AG04449 (cell line): ENCODE measurements around the gene SLC9A9.
"Not testable (repeated sequence)": the region's sequence is repeated elsewhere in the genome, so short reads cannot be mapped to it uniquely, and the experiment has no call there.

Source experiments
- CTCF ChIA-PET: fragments of 350-600 bp; formaldehyde crosslinking; extraction: SDS; loops from one replicate; lab custom pipeline; 2021; ENCODE audit warnings: antibody characterized with exemption; lab: Yijun Ruan, JAX
- POLR2A ChIA-PET: fragments of 400-600, 350-600 bp; formaldehyde crosslinking; extraction: SDS; loops from one replicate; lab custom pipeline; 2020; ENCODE audit warnings: antibody characterized with exemption, inconsistent platforms; lab: Yijun Ruan, JAX
- DNase-seq: peaks from one replicate; pipeline ENCODE4 v3.0.0-alpha.2; 2010; ENCODE audit warnings: low read depth, low spot score
- H3K4me3 ChIP-seq: 2 replicates; pipeline ENCODE4 v1.5.1; 2011; ENCODE audit warnings: low read depth, mild to moderate bottlenecking, control low read depth, low read length
- CTCF ChIP-seq: IDR thresholded peaks from one replicate; pipeline ENCODE4 v1.5.1; 2011; ENCODE audit warnings: mild to moderate bottlenecking, moderate library complexity, low read length, control low read depth, inconsistent platforms; ENCODE audit not compliant: insufficient read depth; ENCODE audit errors: missing control alignments

SLC9A9 gene

DNA sequence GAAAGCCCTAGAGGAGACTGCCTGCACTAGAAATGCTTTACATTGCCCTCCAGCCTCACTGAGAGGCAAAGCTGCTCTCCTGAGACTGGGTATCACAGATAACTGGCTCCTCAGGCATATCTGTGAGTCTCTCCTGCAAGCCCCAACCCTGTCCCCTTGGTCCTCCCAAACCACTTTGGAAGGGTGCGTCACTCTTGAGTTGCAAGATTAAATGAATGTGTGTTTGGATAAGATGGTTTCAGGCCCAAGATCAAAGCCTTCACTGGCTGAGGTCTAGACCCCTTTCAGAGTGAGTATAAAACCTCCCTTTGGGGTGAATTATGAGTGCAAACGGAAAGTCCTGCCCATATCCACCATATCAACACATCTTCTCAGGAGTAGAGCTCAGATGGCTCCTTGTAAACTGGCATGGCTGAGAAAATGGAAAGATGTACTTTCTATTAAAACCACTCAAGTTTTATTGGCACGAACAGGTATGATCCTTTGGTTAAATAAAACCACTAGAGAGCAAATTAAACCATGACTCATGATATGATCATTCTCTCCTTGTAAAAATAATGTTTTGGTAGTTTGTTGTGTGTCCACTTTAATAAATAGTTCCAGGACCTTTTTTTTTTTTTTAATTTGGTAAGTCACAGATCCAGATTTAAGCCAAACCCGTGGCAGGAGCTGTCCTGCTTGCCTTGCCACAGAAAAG, 564.7 kb downstream of the SLC9A9 start:
- no peak for TF ChIP-seq CTCF
- DNase-seq: no peak
- no peak overlapping the region for H3K4me3 ChIP-seq
- ChIA-PET POLR2A (no interaction called here), CTCF (no interaction called here)

- no peak overlapping the region for H3K4me3 ChIP-seq
- no peak for DNase-seq
- CTCF ChIA-PET: no interaction called here
- POLR2A ChIA-PET: no interaction called here
- no peak for TF ChIP-seq CTCF
Observed at GRCh38 chr3:143280984-143281383, 567.3 kb downstream of the SLC9A9 start.

DNA sequence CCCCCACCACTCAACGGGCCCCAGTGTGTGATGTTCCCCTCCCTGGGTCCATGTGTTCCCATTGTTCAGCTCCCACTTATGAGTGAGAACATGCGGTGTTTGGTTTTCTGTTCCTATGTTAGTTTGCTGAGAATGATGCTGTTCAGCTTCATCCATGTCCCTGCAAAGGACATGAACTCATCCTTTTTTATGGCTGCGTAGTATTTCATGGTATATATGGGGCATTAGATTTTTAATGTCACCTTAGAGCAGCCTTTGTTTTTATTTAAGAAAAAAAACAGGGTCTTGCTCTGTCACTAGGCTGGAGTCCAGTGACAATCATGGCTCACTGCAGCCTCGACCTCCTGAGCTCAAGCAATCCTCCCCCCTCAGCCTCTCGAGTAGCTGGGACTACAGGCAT, 568.7 kb downstream of the SLC9A9 start:
- POLR2A ChIA-PET, DNase-seq, H3K4me3 ChIP-seq: not testable (repeated sequence)
- CTCF ChIA-PET: interaction anchor here (1.1 kb wide), 1 partner anchor 21 kb away, joined by 3 read pairs; no protein-coding TSS in a partner anchor

- no peak for DNase-seq
- H3K4me3 ChIP-seq: no peak overlapping the region
- ChIA-PET POLR2A (no interaction called here), CTCF (no interaction called here)
- no peak for TF ChIP-seq CTCF
Observed at GRCh38 chr3:143278721-143279120, 569.5 kb downstream of the SLC9A9 start.

DNA sequence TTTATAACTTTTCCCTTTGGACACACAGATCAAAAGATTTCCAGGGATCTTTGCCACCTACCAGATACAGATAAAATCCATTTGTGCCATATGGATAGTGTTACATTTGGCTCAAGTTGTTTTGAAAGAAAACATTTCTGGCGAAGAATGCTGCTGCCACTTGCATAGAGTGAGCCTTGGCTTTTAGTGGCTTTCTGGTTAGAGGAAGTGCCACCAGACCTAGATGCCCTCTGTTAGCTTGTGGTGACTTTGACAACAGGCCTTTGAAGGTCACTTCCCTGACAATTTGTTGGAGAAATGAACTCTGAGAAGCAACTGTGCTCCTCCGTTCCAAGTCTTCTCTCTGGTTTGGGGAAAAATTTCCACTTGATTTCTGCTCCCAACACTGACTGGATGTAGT, 570.7 kb downstream of the SLC9A9 start:
- ChIA-PET POLR2A (no interaction called here), CTCF (no interaction called here)

GRCh38 chr3:143276592-143276991, 571.7 kb downstream of the SLC9A9 start:
- ChIA-PET POLR2A (no interaction called here), CTCF (no interaction called here)
- no peak overlapping the region for H3K4me3 ChIP-seq
- no peak for DNase-seq
- TF ChIP-seq CTCF: no peak

More for the DNA sequence above, 570.7 kb downstream of the SLC9A9 start:
- no peak for TF ChIP-seq CTCF
- DNase-seq: no peak
- H3K4me3 ChIP-seq: no peak overlapping the region

DNA sequence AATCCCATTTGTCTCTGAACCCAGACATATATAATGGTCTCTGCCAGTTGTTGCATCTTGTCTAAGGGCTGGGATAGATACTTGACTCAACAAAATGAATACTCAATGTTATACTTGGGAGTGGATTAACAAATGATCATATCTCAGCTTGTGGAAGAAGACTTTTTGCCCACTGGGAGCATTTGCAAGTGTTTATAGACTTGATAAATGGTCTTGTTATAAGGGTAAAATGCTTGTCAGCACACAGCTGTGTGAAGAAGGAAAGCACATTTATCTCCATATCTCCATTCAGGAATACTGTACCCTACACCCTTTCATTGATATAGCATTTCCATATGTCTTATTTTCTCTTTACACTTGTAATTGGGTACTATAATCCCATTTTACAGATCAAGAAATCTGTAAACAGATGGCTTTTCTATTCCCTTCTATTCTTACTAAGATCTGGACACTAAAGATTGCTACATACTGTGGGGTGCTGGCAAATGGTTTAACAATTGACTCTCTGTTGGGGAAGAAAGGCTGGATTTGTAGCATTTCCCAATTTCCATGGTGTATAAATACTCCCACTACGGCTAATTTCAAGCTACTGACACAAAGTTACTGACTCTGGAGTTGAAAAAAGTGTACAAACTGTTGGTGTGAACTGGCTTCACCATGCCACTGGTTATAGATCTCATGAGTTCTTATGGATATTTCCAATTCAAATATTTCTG, 574.1 kb downstream of the SLC9A9 start:
- DNase-seq: no peak
- no peak overlapping the region for H3K4me3 ChIP-seq
- no peak for TF ChIP-seq CTCF
- POLR2A ChIA-PET: no interaction called here
- CTCF ChIA-PET: no interaction called here
